HepG2 (cell line): ENCODE measurements around the gene ECHS1. TPM values are rescaled to one million over a fixed set of nuclear protein-coding genes. Genes with fewer than 3 reads are reported as not detected.

Experiments used
- BORCS8-MEF2B ChIP-seq: sonication (generic); formaldehyde crosslinking; IDR thresholded peaks from 2 replicates; pipeline ENCODE4 v1.8.0; 2022; ENCODE audit warnings: mild to moderate bottlenecking, missing genetic modification reagents
- DNMT1 ChIP-seq: sonication (generic); formaldehyde crosslinking; IDR thresholded peaks from 2 replicates; pipeline ENCODE4 v1.5.1; 2020; ENCODE audit warnings: mild to moderate bottlenecking, missing genetic modification reagents
- EP300 ChIP-seq, 3 experiments: sonication (generic) in 1 of 3; formaldehyde crosslinking in 1 of 3; IDR thresholded peaks; 2 replicates each; pipeline versions ENCODE4 v1.5.1 to v1.6.1; 2011 to 2020; ENCODE audit warnings: low read depth in 2 of 3, low read length in 2 of 3, borderline replicate concordance in 1 of 3, improper control_type of control experiment in 1 of 3, mild to moderate bottlenecking in 1 of 3, missing genetic modification reagents in 1 of 3, moderate library complexity in 1 of 3
- FOSL1 ChIP-seq: sonication (generic); formaldehyde crosslinking; IDR thresholded peaks from 2 replicates; pipeline ENCODE4 v1.9.0; 2021; ENCODE audit warnings: missing genetic modification reagents, borderline replicate concordance
- FOXA3 ChIP-seq: IDR thresholded peaks from 2 replicates; pipeline ENCODE4 v1.6.1; 2016; ENCODE audit warnings: missing genetic modification reagents, missing compliant biosample characterization
- GPBP1L1 ChIP-seq: sonication (generic); formaldehyde crosslinking; IDR thresholded peaks from 2 replicates; pipeline ENCODE4 v1.5.0; 2020; ENCODE audit warnings: mild to moderate bottlenecking, missing genetic modification reagents
- GPN1 ChIP-seq: sonication (generic); formaldehyde crosslinking; IDR thresholded peaks from 2 replicates; pipeline ENCODE4 v1.5.1; 2020; ENCODE audit warnings: missing genetic modification reagents, borderline replicate concordance
- GTF2F1 ChIP-seq: fragments of 150-350 bp; IDR thresholded peaks from 2 replicates; pipeline ENCODE4 v1.6.1; 2014; ENCODE audit warnings: low read length
- HNRNPL ChIP-seq: fragments of 200-400 bp; formaldehyde crosslinking; IDR thresholded peaks from 2 replicates; pipeline ENCODE4 v1.6.1; 2017; ENCODE audit warnings: mild to moderate bottlenecking, low read depth, low read length
- HNRNPLL ChIP-seq: fragments of 200-400 bp; formaldehyde crosslinking; IDR thresholded peaks from 2 replicates; pipeline ENCODE4 v1.6.1; 2017; ENCODE audit warnings: mild to moderate bottlenecking, low read depth, low read length; ENCODE audit not compliant: poor library complexity, severe bottlenecking
- ISX ChIP-seq: sonication (generic); formaldehyde crosslinking; conservative IDR thresholded peaks from 2 replicates; pipeline ENCODE4 v1.5.0; 2020; ENCODE audit warnings: missing genetic modification reagents
- MBD4 ChIP-seq: IDR thresholded peaks from 2 replicates; pipeline ENCODE4 v1.6.1; 2012; ENCODE audit warnings: low read length, inconsistent platforms, borderline replicate concordance
- MLLT10 ChIP-seq: sonication (generic); formaldehyde crosslinking; IDR thresholded peaks from 2 replicates; pipeline ENCODE4 v1.4.0; 2020; ENCODE audit warnings: missing genetic modification reagents
- MXD4 ChIP-seq: IDR thresholded peaks from 2 replicates; pipeline ENCODE4 v1.6.1; 2016; ENCODE audit warnings: mild to moderate bottlenecking, missing biosample characterization, missing genetic modification reagents
- NFIB ChIP-seq: sonication (generic); formaldehyde crosslinking; IDR thresholded peaks from 2 replicates; pipeline ENCODE4 v1.9.0; 2021; ENCODE audit warnings: missing genetic modification reagents, mild to moderate bottlenecking, borderline replicate concordance
- NR2F2 ChIP-seq: IDR thresholded peaks from 2 replicates; pipeline ENCODE4 v1.6.1; 2012; ENCODE audit warnings: low read depth, inconsistent platforms, borderline replicate concordance
- PLSCR1 ChIP-seq: sonication (generic); formaldehyde crosslinking; IDR thresholded peaks from 2 replicates; pipeline ENCODE4 v1.5.0; 2020; ENCODE audit warnings: missing genetic modification reagents, mild to moderate bottlenecking, borderline replicate concordance
- STAG1 ChIP-seq: sonication (generic); formaldehyde crosslinking; IDR thresholded peaks from 2 replicates; pipeline ENCODE4 v1.4.0; 2020; ENCODE audit warnings: missing genetic modification reagents
- XBP1 ChIP-seq: sonication (generic); formaldehyde crosslinking; IDR thresholded peaks from 2 replicates; pipeline ENCODE4 v1.5.0; 2020; ENCODE audit warnings: missing genetic modification reagents
- ZBTB33 ChIP-seq: sonication (generic); formaldehyde crosslinking; IDR thresholded peaks from 2 replicates; pipeline ENCODE4 v1.4.0; 2020; ENCODE audit warnings: missing genetic modification reagents
- ZNF224 ChIP-seq: sonication (generic); formaldehyde crosslinking; IDR thresholded peaks from 2 replicates; pipeline ENCODE4 v1.5.0; 2020; ENCODE audit warnings: mild to moderate bottlenecking, missing genetic modification reagents
- ZNF230 ChIP-seq: sonication (generic); formaldehyde crosslinking; IDR thresholded peaks from 2 replicates; pipeline ENCODE4 v1.4.0; 2020; ENCODE audit warnings: mild to moderate bottlenecking, missing genetic modification reagents
- ZNF614 ChIP-seq: IDR thresholded peaks from 2 replicates; pipeline ENCODE4 v1.6.1; 2018; ENCODE audit warnings: missing biosample characterization, missing genetic modification reagents, inconsistent platforms, borderline replicate concordance
- ZSCAN29 ChIP-seq: sonication (generic); formaldehyde crosslinking; conservative IDR thresholded peaks from 2 replicates; pipeline ENCODE4 v1.4.0; 2020; ENCODE audit warnings: mild to moderate bottlenecking, missing genetic modification reagents
- polyA plus RNA-seq, 8 experiments: library from polyadenylated mRNA; depleted of rRNA in 3 of 8; stranded (reverse) in 7 of 8; unstranded in 1 of 8; fragments of >200 nt; fragmentation: Illumina TruSeq in 4 of 8; extraction: Trizol in 4 of 8; gene quantifications; 2 replicates each; pipeline versions ENCODE4 v1.2.1 to v1.2.3, GENCODE V29; 2011 to 2016; ENCODE audit warnings: low read depth in 4 of 8, missing spikeins in 1 of 8, mixed read lengths in 1 of 8; ENCODE audit not compliant: insufficient read depth in 1 of 8
- total RNA-seq, 5 experiments: library from RNA; depleted of rRNA; stranded (reverse); fragments of >200 nt; fragmentation: Illumina TruSeq; extraction: Trizol; gene quantifications; 2 replicates each; pipeline ENCODE4 v1.2.3, GENCODE V29; 2016; ENCODE audit warnings: low read depth in 1 of 5
- TF ChIP-seq, protein P1 (sequence below): sonication (generic); formaldehyde crosslinking; IDR thresholded peaks from 2 replicates; pipeline ENCODE4 v1.9.0; 2021; ENCODE audit warnings: missing genetic modification reagents, mild to moderate bottlenecking, borderline replicate concordance

The ECHS1 gene
- total and polyA plus RNA-seq, 2 of the 13 experiments (the other 11 are each of a cell fraction or from before 2014, with no cell fraction given), result 32.7 to 195 TPM

DNA sequence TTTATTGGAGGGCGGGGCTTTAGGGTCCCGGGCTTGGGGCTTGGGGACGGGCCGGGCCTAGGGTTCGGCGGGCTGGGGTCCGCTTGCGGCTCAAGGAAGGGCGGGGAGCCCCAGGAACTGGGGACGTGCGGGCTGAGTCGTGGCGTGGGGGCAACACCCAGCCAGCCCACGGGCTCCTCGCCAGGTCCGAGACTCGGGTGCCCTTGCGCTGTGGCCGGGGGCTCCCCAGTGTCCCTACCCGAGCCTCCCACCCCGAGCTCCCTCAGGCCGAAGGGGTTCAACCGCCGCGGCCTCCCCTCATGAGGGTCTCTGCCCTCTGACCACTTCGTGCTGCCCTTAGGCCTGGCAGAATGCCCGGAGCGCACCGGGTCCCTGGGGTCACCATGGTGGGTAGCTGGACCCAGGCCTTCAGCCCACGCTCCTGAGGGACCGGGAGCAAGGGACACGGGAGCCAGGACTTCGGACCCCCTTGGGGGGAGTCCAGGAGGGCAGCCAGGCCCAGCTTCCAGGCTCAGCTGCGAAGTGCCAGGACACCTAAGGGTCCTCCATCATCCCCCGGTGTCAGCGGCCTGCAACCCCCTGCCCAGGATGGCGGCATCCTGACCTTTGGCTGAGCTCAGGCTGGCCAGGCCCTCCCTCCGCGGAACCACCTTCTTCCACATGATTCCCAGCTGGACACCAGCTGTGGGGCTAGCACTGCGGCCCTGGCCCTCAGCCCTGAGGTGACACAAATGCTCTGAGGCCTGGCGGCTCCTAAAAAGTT is 14.8 kb downstream of the ECHS1 start (continued):
- no peak for TF ChIP-seq FOXA3 (CRISPR knock-in tag)
- TF ChIP-seq GPN1 (CRISPR knock-in tag), result no peak
- TF ChIP-seq NFIB (CRISPR knock-in tag), result no peak
- no peak for TF ChIP-seq STAG1 (CRISPR knock-in tag)
- no peak for TF ChIP-seq NR2F2
- TF ChIP-seq, protein P1, sequence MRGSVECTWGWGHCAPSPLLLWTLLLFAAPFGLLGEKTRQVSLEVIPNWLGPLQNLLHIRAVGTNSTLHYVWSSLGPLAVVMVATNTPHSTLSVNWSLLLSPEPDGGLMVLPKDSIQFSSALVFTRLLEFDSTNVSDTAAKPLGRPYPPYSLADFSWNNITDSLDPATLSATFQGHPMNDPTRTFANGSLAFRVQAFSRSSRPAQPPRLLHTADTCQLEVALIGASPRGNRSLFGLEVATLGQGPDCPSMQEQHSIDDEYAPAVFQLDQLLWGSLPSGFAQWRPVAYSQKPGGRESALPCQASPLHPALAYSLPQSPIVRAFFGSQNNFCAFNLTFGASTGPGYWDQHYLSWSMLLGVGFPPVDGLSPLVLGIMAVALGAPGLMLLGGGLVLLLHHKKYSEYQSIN (CRISPR knock-in tag), result no peak
- TF ChIP-seq MXD4 (CRISPR knock-in tag), result no peak
- TF ChIP-seq GPBP1L1, result no peak
- no peak for TF ChIP-seq ISX (CRISPR knock-in tag)
- TF ChIP-seq EP300 (IDR thresholded peaks at IDR 0.05; ENCODE audit: low read depth in 2 of 2, low read length in 2 of 2), result no peak
- TF ChIP-seq EP300 (CRISPR knock-in tag; IDR thresholded peaks at IDR 0.05; ENCODE audit: borderline replicate concordance), result no peak
- TF ChIP-seq FOSL1 (CRISPR knock-in tag), result no peak
- no peak; the same call in 1 of the 2 replicates for TF ChIP-seq HNRNPL
- TF ChIP-seq ZSCAN29 (CRISPR knock-in tag), result no peak
- no peak for TF ChIP-seq HNRNPLL
- TF ChIP-seq ZNF230, result no peak
- TF ChIP-seq GTF2F1, result no peak
- no peak for TF ChIP-seq DNMT1 (CRISPR knock-in tag)
- TF ChIP-seq BORCS8-MEF2B (CRISPR knock-in tag), result peak; percentile 36; the same call in 1 of the 2 replicates
- no peak; the same call in 1 of the 2 replicates for TF ChIP-seq ZNF614 (CRISPR knock-in tag)
- TF ChIP-seq MLLT10 (CRISPR knock-in tag), result no peak
- TF ChIP-seq PLSCR1 (CRISPR knock-in tag), result no peak
- TF ChIP-seq XBP1 (CRISPR knock-in tag), result no peak
- TF ChIP-seq MBD4, result no peak
- TF ChIP-seq ZBTB33 (CRISPR knock-in tag), result no peak
- no peak for TF ChIP-seq ZNF224
